ENCODE data around the gene ZNF98.

Gene ZNF98

DNA sequence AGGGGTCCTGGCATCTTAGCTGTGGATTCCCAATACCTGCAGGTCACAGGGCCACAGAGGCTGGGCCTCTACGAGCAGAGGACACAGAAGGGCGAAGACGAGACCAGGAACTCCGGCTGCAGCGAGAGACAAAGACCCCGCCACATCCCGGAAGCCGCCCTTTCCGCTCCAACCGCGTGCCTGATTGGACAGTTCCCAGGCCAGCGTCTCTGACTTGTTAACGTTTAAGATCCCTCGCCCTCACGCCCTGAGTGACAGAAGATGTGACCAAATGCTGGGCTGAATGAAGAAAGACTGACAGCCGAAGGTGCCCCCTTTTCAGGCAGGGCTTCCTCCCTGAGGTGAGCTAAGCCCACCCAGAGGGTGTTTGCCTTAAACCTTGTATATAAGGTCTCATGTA lies at the start of gene ZNF98:
Gene ZNF98 (minus strand): TSS at position 136 of the 400 bp plus-strand sequence. CDS start 122 bp downstream, at position 14.
- no peak for DNase-seq

DNA sequence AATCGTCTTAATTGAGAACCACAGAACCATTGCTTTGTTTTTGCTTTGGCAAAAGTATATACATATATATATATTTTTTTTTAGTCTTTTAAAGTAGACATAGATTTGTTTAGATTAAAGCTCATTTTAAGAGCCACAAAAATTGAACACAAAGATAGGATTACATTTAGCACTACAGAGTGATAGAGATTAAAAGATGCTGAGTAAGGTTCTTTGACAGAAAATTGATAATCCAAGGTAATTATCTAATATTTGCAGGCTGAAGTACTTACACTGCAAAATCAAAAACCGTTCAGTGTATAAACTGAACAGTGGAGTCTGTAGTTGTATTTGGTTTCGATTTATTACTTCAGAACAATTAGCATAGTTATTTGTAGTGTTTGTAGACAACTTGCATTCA lies 24.5 kb upstream of the ZNF98 start:
- DNase-seq: no peak

DNA sequence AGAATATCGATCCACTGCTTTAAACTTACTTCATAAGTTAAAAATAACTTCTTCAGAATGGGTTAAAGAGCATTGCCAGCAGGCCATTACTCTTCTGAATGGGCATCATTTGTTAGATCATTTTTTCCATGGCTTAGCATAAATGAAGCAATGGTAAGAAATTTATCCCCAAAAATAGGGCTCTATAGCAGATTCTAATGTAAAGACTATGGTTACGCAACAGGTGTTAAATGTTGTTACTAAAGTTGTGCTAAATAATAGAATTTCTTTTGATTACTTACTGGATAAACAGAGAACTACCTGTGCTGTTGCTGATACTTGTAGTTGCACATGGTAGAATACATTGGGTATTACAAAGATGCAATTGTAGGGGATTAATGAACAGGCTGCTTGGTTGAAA lies 15.9 kb upstream of the ZNF98 start:
- no peak for DNase-seq

DNA sequence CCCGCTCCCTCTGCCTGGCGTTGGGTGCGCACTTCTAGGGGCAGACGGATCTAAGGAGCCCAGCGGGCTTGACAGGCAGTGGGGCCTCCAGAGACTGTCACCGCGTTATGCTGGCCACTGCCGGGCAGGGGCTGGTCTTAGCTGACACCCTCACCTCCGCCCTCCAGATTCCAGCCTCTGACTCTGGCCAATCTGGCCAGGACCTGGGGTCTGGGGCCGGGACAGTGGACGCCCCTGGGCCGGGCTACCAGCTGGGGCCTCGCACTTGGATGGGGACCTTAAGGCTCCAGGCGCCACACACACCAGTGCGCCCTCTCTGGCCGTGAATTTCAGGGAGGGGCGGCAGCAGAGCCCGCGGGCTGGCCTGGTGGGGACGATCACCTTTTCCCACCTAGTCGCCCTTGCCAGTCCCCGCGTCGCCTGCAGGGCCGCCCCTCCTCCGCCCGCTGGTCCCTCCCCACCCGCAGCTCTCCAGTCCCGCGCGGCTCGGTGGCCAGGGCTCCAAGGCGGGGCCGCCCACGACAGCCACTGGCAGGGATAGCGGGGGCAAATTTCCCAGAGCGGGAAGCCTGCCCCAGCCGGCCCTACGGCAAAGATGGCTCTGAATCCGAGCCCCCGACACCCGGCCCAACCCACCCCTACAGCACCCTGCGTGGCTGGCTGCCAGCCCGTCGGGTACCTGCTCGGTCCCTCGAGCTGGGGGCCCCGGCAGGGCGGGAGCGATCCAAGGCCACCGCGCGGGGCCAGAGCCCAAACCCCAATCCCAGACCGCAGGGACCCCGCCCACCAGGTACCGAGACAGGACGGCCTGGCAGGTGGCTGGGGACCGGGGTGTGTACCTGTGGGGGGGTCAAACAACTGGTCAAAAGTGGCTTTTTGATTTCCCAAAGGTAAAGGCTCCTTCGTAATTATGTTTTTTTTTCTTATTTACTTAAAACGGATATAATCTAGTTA lies 6.1 kb upstream of the ZNF98 start:
- no peak for DNase-seq

DNA sequence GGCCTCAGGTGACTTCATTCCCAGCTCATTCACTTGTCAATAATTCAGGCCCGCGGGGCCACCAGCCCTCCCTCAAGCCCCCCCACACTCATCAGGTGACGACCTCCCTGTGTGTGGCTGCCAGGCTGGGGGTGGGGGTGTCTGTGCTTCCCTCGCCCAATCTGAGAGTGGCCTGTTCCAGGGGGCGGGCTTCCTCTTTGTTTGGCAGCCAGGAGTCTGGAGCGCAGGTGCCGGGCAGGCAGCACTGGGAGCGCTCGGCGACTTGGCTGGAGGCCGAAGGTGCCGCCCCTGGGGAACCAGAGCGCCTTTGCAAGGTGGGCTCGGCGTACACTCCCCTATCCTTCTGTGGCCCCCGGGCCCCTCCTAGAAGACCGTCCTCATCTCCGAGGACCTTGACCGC lies 5.4 kb upstream of the ZNF98 start:
- DNase-seq: no peak

DNA sequence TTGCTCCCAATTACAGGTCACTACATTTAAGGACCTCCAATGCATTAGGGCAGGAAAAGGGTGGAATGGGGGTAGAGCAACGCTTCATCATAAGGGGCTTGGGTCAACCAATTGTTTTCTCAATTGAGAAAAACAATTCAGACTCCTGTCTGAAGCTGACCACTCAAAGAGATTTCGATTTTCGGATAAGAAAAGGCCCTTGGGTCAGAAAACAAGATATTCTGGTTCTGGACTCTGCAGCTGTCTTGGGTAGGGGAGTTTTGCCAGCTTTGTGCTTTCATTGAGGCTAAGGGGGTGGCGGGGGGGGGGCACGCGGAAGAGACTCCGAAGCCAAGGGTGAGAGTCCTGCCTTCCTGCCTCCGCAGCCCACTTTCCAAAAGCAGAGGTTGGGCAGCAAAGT lies 4.8 kb upstream of the ZNF98 start:
- DNase-seq: no peak

DNA sequence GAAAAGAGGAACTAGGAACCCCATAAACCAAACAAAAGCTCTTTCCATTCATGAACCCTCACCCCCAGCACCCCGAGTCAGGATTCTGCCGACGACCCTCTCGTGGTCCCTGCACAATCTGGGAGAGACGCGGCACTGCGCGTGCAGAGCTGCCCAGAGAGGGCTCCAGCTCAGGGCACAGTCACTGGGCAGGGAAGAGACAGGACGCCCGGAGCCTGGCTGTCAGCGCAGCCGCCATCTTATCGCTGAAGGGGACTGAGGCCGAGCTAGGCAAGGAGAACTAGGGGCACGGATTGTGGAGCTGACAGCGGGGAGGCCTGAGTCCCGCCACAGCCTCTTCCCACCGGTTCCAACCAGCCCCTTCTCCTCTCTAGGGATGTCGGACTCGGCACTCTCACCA lies 349 bp downstream of the ZNF98 start:
- DNase-seq: no peak

DNA sequence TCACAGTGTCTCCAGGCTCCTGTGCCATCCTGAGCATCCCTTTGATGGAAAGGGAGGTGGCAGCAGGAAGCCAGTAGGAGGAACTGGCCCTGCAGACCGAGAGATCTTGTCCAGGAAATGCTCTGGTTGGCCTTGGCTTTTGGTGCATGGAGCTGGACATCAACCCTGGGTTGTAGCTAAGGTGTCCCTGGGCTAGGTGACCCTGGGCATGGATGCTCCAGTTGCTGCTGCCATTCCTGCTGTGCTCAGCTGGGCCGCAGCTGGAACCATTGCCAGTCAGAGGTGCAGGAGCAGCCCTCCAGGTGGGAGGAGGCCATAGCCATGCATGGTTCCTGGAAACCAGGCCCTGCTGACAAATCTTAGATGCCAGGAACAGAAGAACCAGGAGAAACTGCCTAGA lies 67.5 kb downstream of the ZNF98 start:
- no peak for DNase-seq
